Cardiac muscle cell (in vitro differentiated cells and primary cell): ENCODE measurements around the gene OPALIN. TPM values are rescaled to one million over a fixed set of nuclear protein-coding genes. Genes with fewer than 3 reads are reported as not detected.

Experiments used
- DNase-seq, 2 donors: peaks; one replicate each; pipeline versions ENCODE4 v3.0.0 to v3.0.0-alpha.2; 2010 to 2017; ENCODE audit warnings: low read depth in 1 of 2, low spot score in 1 of 2
- H3K27ac ChIP-seq: fragments of 200-600 bp; sonication (generic); 2 replicates; pipeline ENCODE4 v1.5.1; 2016
- H3K27me3 ChIP-seq: fragments of 200-600 bp; sonication (generic); 2 replicates; pipeline ENCODE4 v1.6.0; 2016; ENCODE audit warnings: control low read depth
- H3K36me3 ChIP-seq: fragments of 200-600 bp; sonication (generic); 2 replicates; pipeline ENCODE4 v1.5.1; 2016; ENCODE audit warnings: control low read depth
- H3K4me1 ChIP-seq: fragments of 200-600 bp; sonication (generic); 2 replicates; pipeline ENCODE4 v1.8.1; 2017; ENCODE audit warnings: low read depth, mild to moderate bottlenecking, mixed run types
- H3K4me3 ChIP-seq: fragments of 200-600 bp; sonication (generic); 2 replicates; pipeline ENCODE4 v1.5.1; 2016; ENCODE audit warnings: mild to moderate bottlenecking
- H3K9me3 ChIP-seq: fragments of 200-600 bp; sonication (generic); 2 replicates; pipeline ENCODE4 v1.5.1; 2017; ENCODE audit warnings: low read depth, mild to moderate bottlenecking, control low read depth
- polyA plus RNA-seq: library from polyadenylated mRNA; unstranded; fragments of >200 nt; fragmentation: Nextera tagmentation; extraction: Ambion mirVana; gene quantifications from 2 replicates; pipeline ENCODE4 v1.2.1, GENCODE V29; 2016
- total RNA-seq: library from RNA; depleted of rRNA; stranded (reverse); fragments of >200 nt; gene quantifications from 2 replicates; pipeline ENCODE4 v1.2.3, GENCODE V29; 2016
- TF ChIP-seq, protein P1 (sequence below): IDR thresholded peaks from 2 replicates; pipeline ENCODE4 v1.5.1; 2012; ENCODE audit warnings: low read depth, mild to moderate bottlenecking, low read length

Gene OPALIN
- total and polyA plus RNA-seq, 2 experiments from 2014 or later = not detected

DNA sequence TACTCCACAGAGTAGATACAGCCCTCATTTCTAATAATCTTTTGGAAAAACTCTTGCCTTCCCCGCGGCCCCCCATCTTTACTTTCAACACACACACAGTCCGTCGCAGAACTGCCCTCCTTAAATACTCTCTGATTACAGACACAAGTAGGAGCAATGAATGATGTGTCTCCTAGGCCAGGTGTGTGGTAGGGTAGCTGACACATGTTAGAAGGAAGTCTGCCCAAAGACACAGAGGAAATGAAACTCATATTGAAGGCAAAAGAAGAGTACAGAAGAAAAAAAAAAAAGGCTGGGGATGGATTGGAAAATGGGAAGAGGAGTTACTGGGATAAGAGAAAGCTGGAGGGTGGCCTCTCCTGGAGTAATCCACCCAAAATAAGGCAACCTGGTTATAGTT is 14.6 kb downstream of the OPALIN start:
- TF ChIP-seq, protein P1, sequence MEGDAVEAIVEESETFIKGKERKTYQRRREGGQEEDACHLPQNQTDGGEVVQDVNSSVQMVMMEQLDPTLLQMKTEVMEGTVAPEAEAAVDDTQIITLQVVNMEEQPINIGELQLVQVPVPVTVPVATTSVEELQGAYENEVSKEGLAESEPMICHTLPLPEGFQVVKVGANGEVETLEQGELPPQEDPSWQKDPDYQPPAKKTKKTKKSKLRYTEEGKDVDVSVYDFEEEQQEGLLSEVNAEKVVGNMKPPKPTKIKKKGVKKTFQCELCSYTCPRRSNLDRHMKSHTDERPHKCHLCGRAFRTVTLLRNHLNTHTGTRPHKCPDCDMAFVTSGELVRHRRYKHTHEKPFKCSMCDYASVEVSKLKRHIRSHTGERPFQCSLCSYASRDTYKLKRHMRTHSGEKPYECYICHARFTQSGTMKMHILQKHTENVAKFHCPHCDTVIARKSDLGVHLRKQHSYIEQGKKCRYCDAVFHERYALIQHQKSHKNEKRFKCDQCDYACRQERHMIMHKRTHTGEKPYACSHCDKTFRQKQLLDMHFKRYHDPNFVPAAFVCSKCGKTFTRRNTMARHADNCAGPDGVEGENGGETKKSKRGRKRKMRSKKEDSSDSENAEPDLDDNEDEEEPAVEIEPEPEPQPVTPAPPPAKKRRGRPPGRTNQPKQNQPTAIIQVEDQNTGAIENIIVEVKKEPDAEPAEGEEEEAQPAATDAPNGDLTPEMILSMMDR = no peak
- DNase-seq = no peak
- Histone ChIP-seq H3K9me3 (no peaks in the 10 kb centered on the region), H3K4me3 (no peak overlapping the region), H3K27ac (no peak overlapping the region), H3K27me3 (no peaks in the 10 kb centered on the region), H3K36me3 (no peaks in the 10 kb centered on the region), H3K4me1 (peaks cover 9% of the 10 kb centered on the region)

DNA sequence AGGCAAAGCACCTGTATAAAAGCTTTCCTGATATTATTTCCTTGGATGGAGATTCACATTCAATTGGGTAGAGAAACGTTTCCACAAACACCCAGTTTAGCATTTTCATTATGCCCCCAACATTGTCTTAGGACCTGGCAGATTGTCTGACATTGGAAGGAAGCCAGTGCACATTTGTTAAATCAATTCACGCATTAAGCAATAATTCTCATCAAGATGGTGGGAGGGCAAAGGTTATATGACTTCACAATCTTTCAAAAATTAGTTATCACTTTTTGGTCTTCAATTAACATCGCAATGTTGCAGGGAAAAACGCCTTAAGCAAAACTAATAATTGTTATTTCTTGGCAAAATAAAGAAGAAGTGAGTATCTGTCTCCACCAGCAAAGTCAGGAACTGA is 16.4 kb downstream of the OPALIN start:
- no peak overlapping the region for H3K27ac ChIP-seq
- H3K9me3 ChIP-seq = no peaks in the 10 kb centered on the region
- H3K36me3 ChIP-seq = no peaks in the 10 kb centered on the region
- H3K4me3 ChIP-seq = no peak overlapping the region
- H3K27me3 ChIP-seq = no peaks in the 10 kb centered on the region
- H3K4me1 ChIP-seq = peaks cover 10% of the 10 kb centered on the region
- TF ChIP-seq, protein P1 = no peak
- no peak for DNase-seq

DNA sequence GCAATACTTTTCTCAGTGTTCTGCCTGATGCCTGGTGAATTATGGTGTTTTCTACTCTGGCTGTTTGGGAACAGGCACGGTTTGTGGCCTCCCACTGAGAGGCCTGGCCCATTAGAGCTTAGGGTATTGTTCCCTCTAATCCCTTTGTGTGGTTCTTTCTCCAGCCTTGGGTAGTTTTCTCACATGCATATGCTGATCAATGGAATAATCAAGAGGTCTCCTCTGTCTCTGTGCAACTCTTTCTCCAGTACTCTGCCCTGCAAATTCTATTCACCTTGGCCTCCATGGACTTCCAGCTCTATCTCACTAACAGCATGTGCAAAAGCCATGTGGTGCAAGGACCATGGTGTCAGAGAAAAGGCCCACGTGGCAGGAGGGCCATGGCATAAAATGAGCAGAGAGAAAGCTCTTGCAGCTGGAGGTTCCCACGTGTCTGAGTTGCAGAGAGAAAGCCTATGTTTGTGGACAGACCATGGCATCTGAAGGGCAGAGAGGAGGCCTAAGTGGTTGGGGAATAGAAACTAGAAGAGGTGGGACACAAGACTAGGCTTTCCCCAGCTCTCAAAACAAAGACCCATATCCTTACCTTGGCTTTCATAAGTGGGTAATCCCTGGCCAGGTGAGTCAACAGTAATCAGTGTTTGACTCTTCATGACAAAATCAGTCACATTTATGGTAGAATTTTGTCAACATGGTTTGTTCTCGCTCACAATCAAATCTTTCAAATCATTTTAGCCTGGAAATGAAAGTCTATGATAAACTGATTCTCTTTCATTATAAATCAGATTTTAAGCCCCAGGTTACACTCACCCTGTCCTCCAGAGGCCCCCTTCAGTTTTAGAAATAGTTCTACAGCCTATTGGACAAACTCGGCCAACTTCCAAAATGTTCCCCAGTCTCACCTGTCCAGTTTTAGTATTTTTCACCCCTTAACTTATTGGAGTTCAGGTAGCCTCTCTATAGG is 17.3 kb downstream of the OPALIN start:
- TF ChIP-seq, protein P1 = no peak
- Histone ChIP-seq H3K36me3 (no peaks in the 10 kb centered on the region), H3K27me3 (no peaks in the 10 kb centered on the region), H3K4me1 (peaks cover 10% of the 10 kb centered on the region), H3K27ac (no peak overlapping the region), H3K4me3 (no peak overlapping the region), H3K9me3 (no peaks in the 10 kb centered on the region)
- no peak for DNase-seq

DNA sequence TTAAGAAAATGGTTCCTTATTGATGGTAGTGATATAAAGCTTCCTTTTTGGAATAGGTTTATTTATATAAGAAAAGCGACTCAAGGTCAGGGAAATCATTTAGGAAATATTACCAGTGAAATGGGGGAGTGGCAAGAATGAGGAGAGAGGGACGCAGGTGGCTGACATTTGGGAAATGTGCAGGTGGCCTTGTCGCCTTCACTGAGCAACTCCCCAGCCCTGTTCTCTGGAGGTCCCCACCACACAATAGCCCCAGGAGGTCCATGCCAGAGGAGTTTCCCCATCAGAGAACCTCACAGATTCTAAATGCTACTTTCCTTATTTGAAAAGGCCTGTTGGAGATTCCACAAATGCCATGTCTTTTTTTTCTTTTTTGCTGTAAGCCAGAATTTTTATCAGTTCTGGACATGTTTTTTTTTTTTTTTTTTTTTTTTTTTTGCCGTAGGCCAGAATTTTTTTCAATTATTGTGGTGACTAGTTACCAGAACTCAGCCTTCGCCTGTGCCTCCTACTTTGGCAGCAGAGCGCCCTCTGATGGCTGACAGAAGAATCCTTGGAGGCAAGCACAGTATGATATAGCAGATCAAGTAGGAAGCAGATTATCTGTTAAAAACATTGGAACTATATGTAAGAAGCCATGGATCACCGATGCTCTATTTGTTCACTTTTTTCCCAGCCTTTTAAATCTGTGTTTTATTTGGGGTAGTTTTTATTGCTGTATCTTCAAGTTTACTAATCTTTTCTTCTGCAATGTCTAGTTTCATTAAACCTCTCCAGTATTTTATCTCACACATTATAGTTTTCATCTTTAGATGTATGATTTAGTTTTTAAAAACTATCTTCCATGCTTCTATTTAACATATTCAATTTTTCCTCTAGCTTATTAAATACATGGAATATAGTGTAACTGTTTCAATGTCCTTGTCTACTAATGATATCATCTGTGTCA is 18.6 kb downstream of the OPALIN start:
- Histone ChIP-seq H3K4me1 (peaks cover 10% of the 10 kb centered on the region), H3K27me3 (no peaks in the 10 kb centered on the region), H3K36me3 (no peaks in the 10 kb centered on the region), H3K9me3 (no peaks in the 10 kb centered on the region), H3K4me3 (no peak overlapping the region), H3K27ac (no peak overlapping the region)
- TF ChIP-seq, protein P1 = peak; percentile 88
- peak; percentile 81 to 86 for DNase-seq

DNA sequence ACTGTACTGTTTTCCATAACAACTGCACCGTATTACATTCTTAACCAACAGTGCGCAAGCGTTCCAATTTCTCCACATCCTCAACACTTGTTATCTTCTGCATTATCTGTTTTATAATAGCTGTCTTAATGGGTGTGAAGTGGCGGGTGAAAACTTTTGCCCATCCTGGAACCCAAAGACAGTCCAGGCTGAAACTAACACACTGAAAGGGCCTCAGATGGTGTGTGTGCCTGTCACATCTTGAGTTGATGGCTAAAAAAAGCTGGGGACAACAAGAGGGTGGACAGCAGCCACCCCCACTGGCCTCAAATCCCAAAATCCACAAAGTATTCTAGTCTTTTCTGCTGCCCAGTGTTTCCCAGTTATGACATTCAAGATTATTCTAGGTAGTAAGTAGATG is 19.4 kb downstream of the OPALIN start:
- TF ChIP-seq, protein P1 = no peak
- Histone ChIP-seq H3K27ac (no peak overlapping the region), H3K27me3 (no peaks in the 10 kb centered on the region), H3K4me1 (peaks cover 10% of the 10 kb centered on the region), H3K9me3 (no peaks in the 10 kb centered on the region), H3K36me3 (no peaks in the 10 kb centered on the region), H3K4me3 (no peak overlapping the region)
- DNase-seq = no peak
